Activated CD8-positive, alpha-beta T cell treated with anti-CD3 and anti-CD28 coated beads, Interleukin-2, amount 10 ng/mL, durations not matched to agents 7 days and 5 days (primary cell): ENCODE measurements around the gene CCP110. TPM values are rescaled to one million over a fixed set of nuclear protein-coding genes. Genes with fewer than 3 reads are reported as not detected.

Experiments used
- ATAC-seq: fragments of 150-1000 bp; cut with Tn5 transposase; one replicate; pipeline ENCODE4 v1.10.0; 2021; ENCODE audit warnings: moderate library complexity
- CTCF ChIA-PET: fragments of 350-600 bp; sonication (Branson Sonifier 250); formaldehyde crosslinking; loops from one replicate; lab custom pipeline; 2021; ENCODE audit warnings: antibody characterized with exemption; lab: Charles Lee
- POLR2A ChIA-PET: fragments of 350-600 bp; sonication (Branson Sonifier 250); formaldehyde crosslinking; loops from one replicate; lab custom pipeline; 2021; ENCODE audit warnings: antibody characterized with exemption; lab: Charles Lee
- DNase-seq: peaks from one replicate; pipeline ENCODE4 v3.0.0-alpha.2; 2020
- H3K27ac Mint-ChIP-seq: one replicate; pipeline ENCODE4 v1.8.0; 2021; ENCODE audit warnings: mild to moderate bottlenecking, mixed read lengths
- H3K27me3 Mint-ChIP-seq: one replicate; pipeline ENCODE4 v1.8.0; 2021; ENCODE audit warnings: low read depth, mixed read lengths
- H3K36me3 Mint-ChIP-seq: one replicate; pipeline ENCODE4 v1.8.0; 2021; ENCODE audit warnings: low read depth, mixed read lengths
- H3K4me1 Mint-ChIP-seq: one replicate; pipeline ENCODE4 v1.8.0; 2021; ENCODE audit warnings: low read depth, mixed read lengths
- H3K4me3 Mint-ChIP-seq: one replicate; pipeline ENCODE4 v1.8.0; 2021; ENCODE audit warnings: mild to moderate bottlenecking, mixed read lengths
- H3K9me3 Mint-ChIP-seq: one replicate; pipeline ENCODE4 v1.8.0; 2022; ENCODE audit warnings: mixed read lengths; ENCODE audit not compliant: insufficient read depth
- total RNA-seq, 2 experiments: library from RNA; stranded (reverse); gene quantifications; one replicate each; pipeline ENCODE4 v1.2.3, GENCODE V29; 2021

CCP110 gene
- total RNA-seq, 2 experiments from 2014 or later, result 33.7 to 36.7 TPM

DNA sequence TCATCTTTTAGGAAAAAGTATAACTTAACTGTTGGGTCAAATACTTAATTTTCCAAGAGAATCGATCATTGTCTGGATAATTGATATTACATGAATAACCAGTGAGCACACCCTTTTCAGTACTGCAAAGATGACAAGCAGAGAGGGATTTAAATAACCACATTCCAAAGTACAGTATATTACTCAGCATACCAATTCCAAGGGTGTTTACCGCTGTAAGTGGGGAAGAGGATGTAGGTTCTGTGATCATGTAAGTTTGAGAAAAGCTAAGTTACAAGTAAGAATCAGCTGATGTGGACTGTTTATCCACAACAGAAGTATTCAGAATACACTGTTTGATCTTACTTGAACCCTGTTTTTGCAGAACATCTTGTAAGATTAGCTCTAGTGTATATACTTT lies 8.0 kb upstream of the CCP110 start:
- CTCF ChIA-PET, result interaction anchor here (0.9 to 1.5 kb wide), 3 partner anchors 9 to 23 kb away, joined by 3 to 4 read pairs (median 3); no protein-coding TSS in a partner anchor
- peaks cover 45% of the 10 kb centered on the region for H3K36me3 Mint-ChIP-seq
- POLR2A ChIA-PET, result interaction anchor here (0.9 kb wide), 1 partner anchor 39 kb away, joined by 3 read pairs; no protein-coding TSS in a partner anchor
- no peak overlapping the region for H3K27ac Mint-ChIP-seq
- peaks cover 39% of the 10 kb centered on the region for H3K4me1 Mint-ChIP-seq
- ATAC-seq (no peak), DNase-seq (no peak)
- no peaks in the 10 kb centered on the region for H3K9me3 Mint-ChIP-seq
- no peak overlapping the region for H3K4me3 Mint-ChIP-seq
- H3K27me3 Mint-ChIP-seq, result no peaks in the 10 kb centered on the region

DNA sequence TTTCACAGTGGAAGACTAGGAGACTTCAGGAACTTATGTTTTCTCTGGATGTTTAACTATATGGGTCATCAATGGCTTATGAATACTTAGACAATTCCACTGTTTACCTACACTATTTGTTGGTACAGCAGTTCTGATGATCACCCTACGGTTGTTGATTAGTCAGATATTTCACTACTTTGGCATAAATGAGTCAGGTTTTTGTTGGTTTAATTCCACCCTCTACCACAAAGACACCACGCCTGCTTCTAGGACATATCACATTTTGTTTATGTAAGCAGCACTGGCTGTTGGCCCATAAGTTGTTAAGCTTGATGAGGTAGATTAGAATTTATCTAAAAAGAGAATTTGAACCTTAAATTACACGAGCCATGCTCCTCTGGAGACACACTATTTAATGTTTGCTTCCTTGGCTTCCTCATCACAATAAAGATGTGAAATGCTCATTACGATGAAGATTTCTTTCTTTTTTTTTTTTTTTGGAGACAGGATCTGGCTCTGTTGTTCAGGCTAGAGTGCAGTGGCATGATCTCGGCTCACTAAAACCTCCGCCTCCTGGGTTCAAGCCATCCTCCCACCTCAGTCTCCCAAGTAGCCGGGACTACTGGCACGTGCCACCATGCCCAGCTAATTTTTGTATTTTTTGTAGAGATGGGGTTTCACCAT lies 6.2 kb upstream of the CCP110 start:
- Mint-ChIP-seq H3K4me1 (peaks cover 52% of the 10 kb centered on the region), H3K9me3 (no peaks in the 10 kb centered on the region), H3K36me3 (peaks cover 36% of the 10 kb centered on the region), H3K27ac (no peak overlapping the region), H3K27me3 (no peaks in the 10 kb centered on the region), H3K4me3 (no peak overlapping the region)
- ATAC-seq, result no peak
- CTCF ChIA-PET, result interaction anchor here (0.7 to 5.6 kb wide), 2 partner anchors 38 to 449 kb away, joined by 3 to 20 read pairs; partner anchors contain the start of gene VPS35L
- peak; percentile 24 for DNase-seq
- POLR2A ChIA-PET, result interaction anchor here (0.5 kb wide), 1 partner anchor 38 kb away, joined by 3 read pairs; the partner anchor contains the start of gene VPS35L

DNA sequence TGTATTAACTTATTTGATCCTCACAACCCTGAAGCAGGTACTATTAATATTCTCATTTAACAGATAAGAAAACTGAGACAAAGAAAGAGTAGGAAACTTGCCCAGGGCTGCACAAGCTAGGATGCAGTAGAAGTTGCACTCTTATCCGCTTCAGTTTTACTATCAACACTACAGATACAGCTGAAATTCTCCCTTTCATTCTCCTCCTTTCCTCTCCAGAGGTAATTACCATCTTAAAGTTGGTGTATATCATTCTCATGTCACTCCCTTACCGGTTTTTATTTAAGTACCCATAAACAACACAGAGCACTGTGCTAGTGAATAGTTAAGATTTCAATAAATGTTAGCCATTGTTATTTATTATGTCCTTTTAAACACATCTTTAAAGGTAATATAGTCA lies 5.4 kb upstream of the CCP110 start:
- ATAC-seq (no peak), DNase-seq (no peak)
- Mint-ChIP-seq H3K36me3 (peaks cover 27% of the 10 kb centered on the region), H3K4me3 (no peak overlapping the region), H3K4me1 (peaks cover 53% of the 10 kb centered on the region), H3K27ac (no peak overlapping the region), H3K27me3 (no peaks in the 10 kb centered on the region), H3K9me3 (no peaks in the 10 kb centered on the region)
- ChIA-PET CTCF (interaction anchor here (0.7 to 5.6 kb wide), 2 partner anchors 37 to 450 kb away, joined by 3 to 20 read pairs; partner anchors contain the start of gene VPS35L), POLR2A (interaction anchor here (0.5 kb wide), 1 partner anchor 37 kb away, joined by 3 read pairs; the partner anchor contains the start of gene VPS35L)

DNA sequence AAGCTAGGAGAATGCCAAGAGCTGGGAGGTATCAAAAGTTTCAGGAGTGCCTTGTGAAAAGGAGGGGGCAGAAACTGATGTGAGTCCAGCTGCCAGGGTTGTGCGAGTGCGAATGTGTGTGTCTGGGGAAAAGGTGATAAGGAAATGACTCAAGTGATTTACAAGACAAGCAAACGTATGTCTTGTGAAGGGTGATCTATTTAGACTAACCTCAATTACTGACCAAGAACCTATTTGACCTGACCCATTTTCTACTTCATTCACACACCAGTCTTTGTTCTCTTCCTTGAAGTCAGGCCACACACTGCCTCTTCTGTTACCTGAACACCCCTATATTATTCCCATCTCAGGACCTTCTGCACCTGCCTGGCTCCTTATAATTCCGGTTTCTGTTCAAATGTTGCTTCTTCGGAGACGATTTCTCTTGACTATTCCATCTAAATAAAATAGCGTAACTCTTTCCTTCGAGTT lies 2.8 kb upstream of the CCP110 start:
- Mint-ChIP-seq H3K36me3 (peaks cover 23% of the 10 kb centered on the region), H3K9me3 (no peaks in the 10 kb centered on the region), H3K27ac (peak overlapping the region; percentile 93), H3K4me3 (peak overlapping the region; percentile 97), H3K4me1 (peaks cover 59% of the 10 kb centered on the region), H3K27me3 (no peaks in the 10 kb centered on the region)
- no peak for ATAC-seq
- POLR2A ChIA-PET, result interaction anchor here (2.2 kb wide), 1 partner anchor 34 kb away, joined by 9 read pairs; the partner anchor contains the start of gene VPS35L
- DNase-seq, result no peak
- CTCF ChIA-PET, result interaction anchor here (1.0 to 5.6 kb wide), 3 partner anchors 18 to 34 kb away, joined by 3 to 25 read pairs (median 20); partner anchors contain the start of gene VPS35L

DNA sequence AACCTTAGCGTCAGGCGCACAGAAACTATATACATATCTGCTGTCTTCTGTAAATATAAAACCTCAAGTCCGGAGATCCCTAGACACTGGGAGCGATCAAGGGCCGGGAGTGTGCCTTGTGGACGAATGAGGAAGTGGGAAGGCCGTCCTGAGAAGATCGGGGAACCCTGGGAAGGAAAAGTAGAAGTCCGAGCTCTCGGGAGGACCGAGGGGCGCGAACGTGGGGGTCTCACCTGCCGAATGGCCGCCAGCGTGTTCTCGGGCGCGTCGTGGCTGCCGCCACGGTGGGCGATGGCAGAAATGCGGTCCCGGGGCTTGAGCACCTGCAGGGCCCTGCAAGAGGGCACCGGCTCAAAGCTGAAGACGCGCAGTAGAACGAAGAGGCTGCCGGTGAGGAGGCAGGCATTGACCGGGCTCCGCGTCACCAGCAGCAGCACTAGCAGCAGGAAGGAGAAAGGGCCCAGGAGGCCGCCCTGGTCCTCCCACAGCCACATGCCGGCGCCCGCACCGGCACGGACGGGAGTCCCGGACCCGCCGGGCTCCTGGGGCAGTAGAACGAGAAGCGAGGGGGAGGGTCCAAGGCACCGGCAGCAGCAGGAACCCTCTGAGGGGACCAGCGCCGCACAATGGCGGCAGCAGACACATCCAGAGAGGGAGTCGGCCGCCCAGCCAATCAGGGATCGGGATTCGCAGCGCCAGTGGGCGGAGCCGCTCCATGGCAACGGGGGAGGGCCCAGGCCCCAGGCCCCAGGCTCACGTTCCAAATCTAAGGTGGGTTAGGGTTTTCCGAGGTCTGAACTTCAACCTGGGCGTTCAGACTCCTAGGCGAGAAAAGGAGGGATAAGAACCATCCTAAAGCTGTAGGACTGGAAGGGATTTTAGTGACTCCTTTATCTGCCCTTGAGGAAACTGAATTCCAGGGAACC lies 2.0 kb upstream of the CCP110 start, which contains the start of gene GDE1:
Gene GDE1, minus strand, starts transcription at position 628 of the 926 bp plus-strand sequence. Its CDS starts 134 bp downstream, at position 494.
- H3K9me3 Mint-ChIP-seq, result no peaks in the 10 kb centered on the region
- H3K4me1 Mint-ChIP-seq, result peaks cover 58% of the 10 kb centered on the region
- peak; percentile 94 for DNase-seq
- peak within 1 kb of the TSS; percentile 93 for H3K27ac Mint-ChIP-seq
- POLR2A ChIA-PET, result interaction anchor here (2.2 kb wide), 1 partner anchor 34 kb away, joined by 9 read pairs; the partner anchor contains the start of gene VPS35L
- peak; percentile 85 for ATAC-seq
- H3K36me3 Mint-ChIP-seq, result peaks cover 19% of the 10 kb centered on the region
- CTCF ChIA-PET, result interaction anchor here (1.0 to 5.6 kb wide), 3 partner anchors 19 to 33 kb away, joined by 3 to 25 read pairs (median 20); partner anchors contain the start of gene VPS35L
- peak within 1 kb of the TSS; percentile 97 for H3K4me3 Mint-ChIP-seq
- no peaks in the 10 kb centered on the region for H3K27me3 Mint-ChIP-seq

DNA sequence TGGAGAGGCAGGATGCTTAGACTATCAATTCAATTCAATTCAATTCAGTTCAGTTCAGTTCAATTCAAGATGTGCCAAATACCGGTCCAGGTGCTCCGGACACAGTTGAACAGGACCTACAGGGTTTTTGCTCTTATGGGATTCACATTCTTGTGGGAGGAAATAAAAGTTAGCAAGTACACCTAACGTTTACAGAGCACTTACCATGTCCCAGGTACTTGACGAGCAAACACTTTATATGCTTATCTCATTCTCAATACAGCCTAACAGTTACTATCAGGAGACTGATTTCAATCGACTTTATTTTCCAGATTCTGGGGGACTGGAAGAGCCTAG lies 1.4 kb upstream of the CCP110 start:
- CTCF ChIA-PET, result interaction anchor here (3.4 to 5.6 kb wide), 2 partner anchors 19 to 33 kb away, joined by 20 to 25 read pairs; partner anchors contain the start of gene VPS35L
- POLR2A ChIA-PET, result no interaction called here
- H3K27ac Mint-ChIP-seq, result peak overlapping the region; percentile 93

DNA sequence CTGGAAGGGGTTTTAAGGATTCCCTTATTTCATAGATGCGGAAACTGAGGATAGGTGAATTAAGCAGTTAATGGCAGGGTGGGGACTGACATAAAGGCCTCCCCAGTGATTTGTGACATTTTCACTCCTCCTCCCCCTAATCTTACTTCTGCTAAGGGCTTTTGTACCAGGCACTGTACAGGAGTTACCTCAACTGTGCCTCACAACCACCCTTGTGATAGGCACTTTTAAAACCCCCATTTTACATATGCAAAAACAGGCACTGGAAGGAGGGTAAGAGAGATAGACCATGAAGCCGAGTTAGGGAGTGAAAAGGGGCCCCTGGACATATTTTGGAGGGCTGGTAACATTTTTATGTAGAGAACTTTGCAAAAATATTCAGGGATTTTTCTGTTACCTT lies 982 bp upstream of the CCP110 start:
- Mint-ChIP-seq H3K4me3 (peak overlapping the region; percentile 97), H3K36me3 (peaks cover 16% of the 10 kb centered on the region), H3K4me1 (peaks cover 48% of the 10 kb centered on the region), H3K27me3 (no peaks in the 10 kb centered on the region), H3K9me3 (no peaks in the 10 kb centered on the region), H3K27ac (no peak overlapping the region)
- DNase-seq, result no peak
- ChIA-PET POLR2A (interaction anchor here (0.6 kb wide), 1 partner anchor 20 kb away, joined by 3 read pairs; no protein-coding TSS in a partner anchor), CTCF (interaction anchor here (4.3 to 5.6 kb wide), 2 partner anchors 32 to 33 kb away, joined by 20 to 43 read pairs; partner anchors contain the start of gene VPS35L)
- no peak for ATAC-seq

More for the DNA sequence above, 1.4 kb upstream of the CCP110 start:
- no peaks in the 10 kb centered on the region for H3K27me3 Mint-ChIP-seq
- H3K36me3 Mint-ChIP-seq, result peaks cover 14% of the 10 kb centered on the region
- peak overlapping the region; percentile 97 for H3K4me3 Mint-ChIP-seq
- H3K9me3 Mint-ChIP-seq, result no peaks in the 10 kb centered on the region
- no peak for DNase-seq
- peaks cover 52% of the 10 kb centered on the region for H3K4me1 Mint-ChIP-seq
- ATAC-seq, result no peak

DNA sequence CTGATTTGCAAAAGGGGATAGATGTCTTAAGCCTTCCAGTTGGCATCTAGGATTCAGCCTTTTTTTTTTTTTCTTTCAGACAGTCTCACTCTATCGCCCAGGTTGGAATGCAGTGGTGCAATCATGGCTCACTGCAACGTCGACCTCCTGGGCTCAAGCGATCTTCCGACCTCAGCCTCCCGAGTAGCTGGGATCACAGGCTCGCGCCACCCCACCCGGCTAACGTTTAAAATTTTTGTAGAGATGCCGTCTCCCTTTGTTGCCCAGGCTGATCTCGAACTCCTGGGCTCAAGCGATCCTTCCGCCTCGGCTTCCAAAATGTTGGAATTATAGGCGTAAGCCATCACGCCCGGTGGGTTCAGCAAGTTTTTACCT lies 571 bp upstream of the CCP110 start:
- DNase-seq (peak; percentile 22), ATAC-seq (no peak)
- H3K4me3 Mint-ChIP-seq, result no peak overlapping the region
- no peaks in the 10 kb centered on the region for H3K27me3 Mint-ChIP-seq
- ChIA-PET CTCF (interaction anchor here (1.7 to 4.3 kb wide), 3 partner anchors 20 to 456 kb away, joined by 5 to 43 read pairs (median 11); partner anchors contain the start of genes COQ7 and VPS35L), POLR2A (interaction anchor here (0.6 to 2.2 kb wide), 3 partner anchors 21 to 32 kb away, joined by 3 to 34 read pairs (median 4); partner anchors contain the start of gene VPS35L)
- H3K9me3 Mint-ChIP-seq, result no peaks in the 10 kb centered on the region
- no peak overlapping the region for H3K27ac Mint-ChIP-seq
- peaks cover 46% of the 10 kb centered on the region for H3K4me1 Mint-ChIP-seq
- H3K36me3 Mint-ChIP-seq, result peaks cover 20% of the 10 kb centered on the region

DNA sequence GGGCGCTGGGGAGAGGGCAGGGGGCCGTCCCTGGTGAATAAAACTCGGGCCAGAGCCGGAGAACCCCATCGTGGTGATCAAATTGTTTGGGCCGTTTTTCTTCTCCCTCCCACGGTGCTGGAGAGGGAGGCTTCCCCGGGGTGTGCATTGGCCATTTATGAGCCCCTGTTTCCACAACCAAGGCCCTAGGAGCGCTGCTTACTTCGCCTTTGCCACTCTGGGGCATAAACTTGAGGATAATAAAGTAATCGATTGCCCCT lies 544 bp downstream of the CCP110 start:
- peaks cover 39% of the 10 kb centered on the region for H3K4me1 Mint-ChIP-seq
- H3K36me3 Mint-ChIP-seq, result peaks cover 30% of the 10 kb centered on the region
- ATAC-seq, result peak; percentile 2
- no peaks in the 10 kb centered on the region for H3K27me3 Mint-ChIP-seq
- H3K9me3 Mint-ChIP-seq, result no peaks in the 10 kb centered on the region
- H3K4me3 Mint-ChIP-seq, result peak overlapping the region; percentile 95
- CTCF ChIA-PET, result interaction anchor here (0.7 to 4.3 kb wide), 6 partner anchors 15 to 457 kb away, joined by 3 to 43 read pairs (median 7); partner anchors contain the start of genes COQ7 and VPS35L
- POLR2A ChIA-PET, result interaction anchor here (0.8 to 2.2 kb wide), 7 partner anchors 11 to 723 kb away, joined by 3 to 34 read pairs (median 4); partner anchors contain the start of genes ARL6IP1, COQ7 and VPS35L
- H3K27ac Mint-ChIP-seq, result peak overlapping the region; percentile 95
- DNase-seq, result peak; percentile 31

DNA sequence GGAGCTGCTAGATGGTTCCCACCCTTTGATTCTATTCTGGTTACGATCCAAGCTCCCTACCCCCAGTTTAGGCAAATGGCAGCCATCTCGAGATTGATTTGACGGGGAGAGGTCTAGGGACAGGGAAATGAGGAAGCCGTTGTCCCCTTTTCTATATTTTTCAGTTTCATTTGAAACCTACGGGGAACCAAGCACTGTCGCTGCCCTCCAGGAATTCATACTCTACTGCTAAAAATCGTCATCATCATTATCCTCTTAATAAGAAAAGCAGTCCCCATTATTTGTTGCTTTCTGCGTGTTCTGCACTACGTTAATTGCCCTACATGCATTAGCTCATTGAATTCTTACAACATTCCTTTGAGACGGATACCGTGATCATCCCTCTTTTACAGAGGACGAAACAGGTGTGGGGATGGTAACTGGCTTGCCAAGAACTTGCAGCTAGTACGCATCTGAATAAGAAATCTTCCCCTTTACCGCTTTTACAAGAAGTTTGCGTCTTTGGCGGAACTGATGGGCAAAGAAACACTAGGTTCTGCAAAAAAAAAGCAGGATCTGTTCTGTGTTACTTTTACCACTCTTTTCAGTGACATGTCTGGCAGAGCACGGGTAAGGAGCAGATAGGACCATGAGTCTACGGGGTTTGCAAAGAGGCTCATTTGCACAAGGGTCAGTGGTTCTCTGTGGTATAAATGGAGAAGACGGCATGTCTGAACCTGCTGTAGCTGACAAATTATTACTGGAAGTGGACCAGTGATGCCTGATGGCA lies 1.1 kb downstream of the CCP110 start:
- Mint-ChIP-seq H3K27ac (peak overlapping the region; percentile 95), H3K27me3 (no peaks in the 10 kb centered on the region), H3K9me3 (no peaks in the 10 kb centered on the region), H3K36me3 (peaks cover 32% of the 10 kb centered on the region), H3K4me1 (peaks cover 35% of the 10 kb centered on the region), H3K4me3 (peak overlapping the region; percentile 95)
- no peak for DNase-seq
- no peak for ATAC-seq
- CTCF ChIA-PET, result interaction anchor here (0.7 to 4.3 kb wide), 6 partner anchors 15 to 457 kb away, joined by 3 to 43 read pairs (median 7); partner anchors contain the start of genes COQ7 and VPS35L
- POLR2A ChIA-PET, result interaction anchor here (0.8 to 2.2 kb wide), 7 partner anchors 11 to 723 kb away, joined by 3 to 34 read pairs (median 4); partner anchors contain the start of genes ARL6IP1, COQ7 and VPS35L
